SK-N-SH (cell line): ENCODE data around the gene PPP1R18. TPM values are rescaled to one million over a fixed set of nuclear protein-coding genes. Genes with fewer than 3 reads are reported as not detected.

Source experiments
- CTCF ChIA-PET: fragments of 300-600, 350-600 bp; formaldehyde crosslinking; extraction: SDS; loops from one replicate; lab custom pipeline; 2021; lab: Yijun Ruan, JAX
- POLR2A ChIA-PET: fragments of 350-600 bp; sonication (Branson Sonifier 250); formaldehyde crosslinking; extraction: SDS; loops from one replicate; lab custom pipeline; 2020; ENCODE audit warnings: antibody characterized with exemption, inconsistent platforms; lab: Yijun Ruan, JAX
- DNase-seq: peaks from one replicate; pipeline ENCODE4 v3.0.0; 2012
- H2AFZ ChIP-seq: fragments of 200-600 bp; sonication (generic); 2 replicates; pipeline ENCODE4 v1.8.1; 2016; ENCODE audit warnings: antibody characterized with exemption, mild to moderate bottlenecking, low read depth
- H3F3A ChIP-seq: fragments of 200-600 bp; sonication (generic); replicated peaks from 2 replicates; pipeline ENCODE3; 2016; ENCODE audit warnings: antibody characterized with exemption, mild to moderate bottlenecking; ENCODE audit not compliant: insufficient read depth
- H3K27ac ChIP-seq, 2 experiments: fragments of 200-500 bp in 1 of 2; fragments of 200-600 bp in 1 of 2; sonication (Bioruptor generic) in 1 of 2; sonication (generic), shearing (Covaris generic) in 1 of 2; 2 replicates each; pipeline versions ENCODE4 v1.5.1 to v1.6.1; 2014 to 2016; ENCODE audit warnings: low read depth in 2 of 2, inconsistent platforms in 1 of 2, low read length in 1 of 2, mild to moderate bottlenecking in 1 of 2, mixed read lengths in 1 of 2
- H3K27me3 ChIP-seq: fragments of 200-600 bp; sonication (generic), shearing (Covaris generic); 2 replicates; pipeline ENCODE4 v1.6.1; 2016; ENCODE audit warnings: mixed run types; ENCODE audit not compliant: insufficient read depth
- H3K36me3 ChIP-seq, 2 experiments: fragments of 200-500 bp in 1 of 2; fragments of 200-600 bp in 1 of 2; sonication (Bioruptor generic) in 1 of 2; sonication (generic) in 1 of 2; replicated peaks in 1 of 2; 2 replicates each; pipeline versions ENCODE3 to v1.5.1; 2014 to 2016; ENCODE audit warnings: low read length in 1 of 2, mild to moderate bottlenecking in 1 of 2; ENCODE audit not compliant: insufficient read depth in 2 of 2, control insufficient read depth in 1 of 2
- H3K4me1 ChIP-seq, 2 experiments: fragments of 200-500 bp in 1 of 2; fragments of 200-600 bp in 1 of 2; sonication (Bioruptor generic) in 1 of 2; sonication (generic), shearing (Covaris generic) in 1 of 2; 2 replicates each; pipeline versions ENCODE4 v1.5.1 to v1.6.1; 2014 to 2016; ENCODE audit warnings: low read depth in 1 of 2, low read length in 1 of 2, mixed run types in 1 of 2; ENCODE audit not compliant: insufficient read depth in 2 of 2, control insufficient read depth in 1 of 2
- H3K4me2 ChIP-seq: fragments of 200-600 bp; sonication (generic), shearing (Covaris generic); 2 replicates; pipeline ENCODE4 v1.6.1; 2017; ENCODE audit warnings: mixed run types
- H3K4me3 ChIP-seq, 2 experiments: fragments of 200-500 bp in 1 of 2; fragments of 200-600 bp in 1 of 2; sonication (Bioruptor generic) in 1 of 2; sonication (generic), shearing (Covaris generic) in 1 of 2; 2 replicates each; pipeline versions ENCODE4 v1.5.1 to v1.8.1; 2014 to 2016; ENCODE audit warnings: low read depth in 2 of 2, inconsistent platforms in 1 of 2, low read length in 1 of 2, mild to moderate bottlenecking in 1 of 2, mixed read lengths in 1 of 2, moderate library complexity in 1 of 2
- H3K79me2 ChIP-seq: fragments of 200-600 bp; sonication (generic); 2 replicates; pipeline ENCODE4 v1.8.1; 2017; ENCODE audit warnings: mild to moderate bottlenecking; ENCODE audit not compliant: insufficient read depth
- H3K9ac ChIP-seq: fragments of 200-600 bp; sonication (generic); 2 replicates; pipeline ENCODE4 v1.6.1; 2017; ENCODE audit warnings: mixed run types
- H3K9me2 ChIP-seq: fragments of 200-600 bp; sonication (generic); 2 replicates; pipeline ENCODE4 v1.6.1; 2017; ENCODE audit warnings: mixed run types
- H3K9me3 ChIP-seq: fragments of 200-600 bp; sonication (generic); 2 replicates; pipeline ENCODE4 v1.6.1; 2017; ENCODE audit warnings: mixed run types, mild to moderate bottlenecking, moderate library complexity
- H4K20me1 ChIP-seq: fragments of 200-600 bp; sonication (generic); 2 replicates; pipeline ENCODE4 v1.6.1; 2017; ENCODE audit warnings: mild to moderate bottlenecking, mixed run types; ENCODE audit not compliant: insufficient read depth
- CHD2 ChIP-seq: fragments of 150-350 bp; IDR thresholded peaks from 2 replicates; pipeline ENCODE4 v1.6.1; 2018; ENCODE audit warnings: low read length; ENCODE audit not compliant: partially characterized antibody
- CTCF ChIP-seq: fragments of 200-600 bp; sonication (generic); IDR thresholded peaks from 2 replicates; pipeline ENCODE4 v1.6.1; 2017; ENCODE audit warnings: antibody characterized with exemption, mild to moderate bottlenecking, moderate library complexity
- FOSL2 ChIP-seq: IDR thresholded peaks from 2 replicates; pipeline ENCODE4 v1.4.0; 2012; ENCODE audit warnings: low read depth, mild to moderate bottlenecking, moderate library complexity, borderline replicate concordance
- FOXM1 ChIP-seq: IDR thresholded peaks from 2 replicates; pipeline ENCODE4 v1.4.0; 2012; ENCODE audit warnings: low read depth, mild to moderate bottlenecking
- GABPA ChIP-seq: IDR thresholded peaks from 2 replicates; pipeline ENCODE4 v1.4.0; 2012; ENCODE audit warnings: low read depth, mild to moderate bottlenecking
- GATA2 ChIP-seq: sonication (generic); formaldehyde crosslinking; IDR thresholded peaks from 2 replicates; pipeline ENCODE4 v1.5.0; 2020; ENCODE audit warnings: mild to moderate bottlenecking, missing genetic modification reagents
- JUND ChIP-seq: IDR thresholded peaks from 2 replicates; pipeline ENCODE4 v1.4.0; 2012
- MAX ChIP-seq: IDR thresholded peaks from 2 replicates; pipeline ENCODE4 v1.4.0; 2012; ENCODE audit warnings: low read depth
- MEF2A ChIP-seq: IDR thresholded peaks from 2 replicates; pipeline ENCODE4 v1.4.0; 2012; ENCODE audit warnings: low read depth, borderline replicate concordance
- MXI1 ChIP-seq: IDR thresholded peaks from 2 replicates; pipeline ENCODE4 v1.6.1; 2012; ENCODE audit warnings: mild to moderate bottlenecking, low read depth, low read length, improper control_type of control experiment
- NRF1 ChIP-seq: IDR thresholded peaks from 2 replicates; pipeline ENCODE4 v1.6.1; 2012; ENCODE audit warnings: low read depth, mild to moderate bottlenecking, low read length
- REST ChIP-seq: IDR thresholded peaks from 2 replicates; pipeline ENCODE4 v1.6.1; 2012; ENCODE audit warnings: mild to moderate bottlenecking, low read depth, low read length, moderate library complexity
- RFX5 ChIP-seq: IDR thresholded peaks from 2 replicates; pipeline ENCODE4 v1.6.1; 2012; ENCODE audit warnings: mild to moderate bottlenecking, improper control_type of control experiment, low read length
- RXRA ChIP-seq: IDR thresholded peaks from 2 replicates; pipeline ENCODE4 v1.4.0; 2012; ENCODE audit warnings: low read depth, mild to moderate bottlenecking, borderline replicate concordance
- TAF1 ChIP-seq: IDR thresholded peaks from 2 replicates; pipeline ENCODE4 v1.6.1; 2012; ENCODE audit warnings: low read depth, mild to moderate bottlenecking, low read length, moderate library complexity, borderline replicate concordance
- TEAD4 ChIP-seq: IDR thresholded peaks from 2 replicates; pipeline ENCODE4 v1.4.0; 2012; ENCODE audit warnings: mild to moderate bottlenecking, borderline replicate concordance; ENCODE audit not compliant: insufficient read depth
- USF1 ChIP-seq: IDR thresholded peaks from 2 replicates; pipeline ENCODE4 v1.4.0; 2012; ENCODE audit warnings: low read depth, borderline replicate concordance
- USF2 ChIP-seq: fragments of 150-350 bp; IDR thresholded peaks from 2 replicates; pipeline ENCODE4 v1.6.1; 2017; ENCODE audit warnings: antibody characterized with exemption, low read length, low read depth, borderline replicate concordance
- WGBS: methylation state at CpG from one replicate; pipeline ENCODE4 v1.1.6; 2017; ENCODE audit warnings: low lambda C conversion rate; 5-methylcytosine and 5-hydroxymethylcytosine counted together
- polyA plus RNA-seq, 3 experiments: library from polyadenylated mRNA; depleted of rRNA; stranded (reverse); fragments of >200 nt; gene quantifications; 2 replicates each; pipeline ENCODE4 v1.2.3, GENCODE V29; 2012

The PPP1R18 gene
- polyA plus RNA-seq, 1 of the 3 experiments (the other 2 are of a cell fraction): 73.2 TPM

GRCh38 chr6:30657454-30657853 is 29.0 kb downstream of the PPP1R18 start:
- Histone ChIP-seq H3K79me2 (no peaks in the 10 kb centered on the region), H3K27ac (no peak overlapping the region), H3K9me2 (no peaks in the 10 kb centered on the region), H3K4me3 (no peak overlapping the region), H3F3A (peaks cover 4% of the 10 kb centered on the region), H3K9ac (no peak overlapping the region), H3K9me3 (no peaks in the 10 kb centered on the region), H3K27me3 (no peaks in the 10 kb centered on the region), H3K4me2 (no peak overlapping the region), H3K36me3 (peaks cover 39 to 66% of the 10 kb centered on the region in 2 experiments), H3K4me1 (no peaks in the 10 kb centered on the region), H2AFZ (no peak overlapping the region), H4K20me1 (no peaks in the 10 kb centered on the region)
- DNase-seq: no peak
- ChIA-PET POLR2A (no interaction called here), CTCF (interaction anchor here (1.0 to 1.2 kb wide), 2 partner anchors 22 to 44 kb away, joined by 3 to 4 read pairs; no protein-coding TSS in a partner anchor)
- TF ChIP-seq MXI1 (no peak), TEAD4 (no peak), CTCF (no peak), GATA2 (no peak), NRF1 (no peak), REST (no peak), FOSL2 (no peak), RXRA (no peak), RFX5 (no peak), CHD2 (no peak), MEF2A (no peak)

- H3F3A ChIP-seq: peaks cover 4% of the 10 kb centered on the region
- no peak overlapping the region for H3K4me2 ChIP-seq
- no peak for DNase-seq
- no peaks in the 10 kb centered on the region for H3K9me3 ChIP-seq
- no peak overlapping the region for H3K27ac ChIP-seq
- WGBS: 78% methylated on average over 6 of the region's 7 CpGs
- CTCF ChIA-PET: interaction anchor here (1.0 to 1.2 kb wide), 2 partner anchors 22 to 43 kb away, joined by 3 to 4 read pairs; no protein-coding TSS in a partner anchor
- H3K27me3 ChIP-seq: no peaks in the 10 kb centered on the region
- no peaks in the 10 kb centered on the region for H4K20me1 ChIP-seq
- H3K79me2 ChIP-seq: no peaks in the 10 kb centered on the region
- no peak overlapping the region for H3K4me3 ChIP-seq
- no peak overlapping the region for H3K9ac ChIP-seq
- no peaks in the 10 kb centered on the region for H3K4me1 ChIP-seq
- H3K36me3 ChIP-seq: peaks cover 37 to 62% of the 10 kb centered on the region in 2 experiments
- H3K9me2 ChIP-seq: no peaks in the 10 kb centered on the region
- POLR2A ChIA-PET: interaction anchor here (1.2 kb wide), 1 partner anchor 25 kb away, joined by 3 read pairs; no protein-coding TSS in a partner anchor
- H2AFZ ChIP-seq: no peak overlapping the region
- no peak for TF ChIP-seq TEAD4
- no peak for TF ChIP-seq USF1
- TF ChIP-seq MAX: no peak
- TF ChIP-seq JUND: no peak
- no peak for TF ChIP-seq CTCF
- TF ChIP-seq MEF2A: no peak
- TF ChIP-seq NRF1: no peak
- no peak for TF ChIP-seq RXRA
- no peak for TF ChIP-seq GABPA
- no peak for TF ChIP-seq USF2
- TF ChIP-seq FOXM1: no peak
- TF ChIP-seq TAF1: no peak
These were observed 29.9 kb downstream of the PPP1R18 start for GRCh38 chr6:30656513-30656912.
